HCT116 (cell line): ENCODE results near the gene TMEM139.

Experiments used
- EZH2phosphoT487 ChIP-seq: fragments of 200-600 bp; IDR thresholded peaks from 2 replicates; pipeline ENCODE4 v1.6.1; 2018; ENCODE audit warnings: antibody characterized with exemption, borderline replicate concordance
- JUND ChIP-seq: IDR thresholded peaks from 2 replicates; pipeline ENCODE4 v1.6.1; 2012
- POLR2AphosphoS5 ChIP-seq: IDR thresholded peaks from 2 replicates; pipeline ENCODE4 v1.6.1; 2011; ENCODE audit warnings: mild to moderate bottlenecking, low read depth, low read length, moderate library complexity
- SIN3A ChIP-seq: IDR thresholded peaks from 2 replicates; pipeline ENCODE4 v1.6.1; 2012; ENCODE audit warnings: low read depth
- TF ChIP-seq, protein P1 (sequence below), 3 experiments: fragments of 200-600 bp in 1 of 3; sonication (generic) in 1 of 3; IDR thresholded peaks in 2 of 3; conservative IDR thresholded peaks in 1 of 3; 2 replicates each; pipeline ENCODE4 v1.5.1; 2012 to 2017; ENCODE audit warnings: low read depth in 2 of 3, low read length in 2 of 3, antibody characterized with exemption in 1 of 3, borderline replicate concordance in 1 of 3, control low read depth in 1 of 3, mild to moderate bottlenecking in 1 of 3, mixed read lengths in 1 of 3, mixed run types in 1 of 3, moderate library complexity in 1 of 3; ENCODE audit not compliant: insufficient read depth in 1 of 3
- TF ChIP-seq, protein P2 (sequence below): IDR thresholded peaks from 2 replicates; pipeline ENCODE4 v1.6.1; 2011; ENCODE audit warnings: mild to moderate bottlenecking, low read length, moderate library complexity; ENCODE audit not compliant: insufficient replicate concordance; ENCODE audit errors: extremely low read depth

DNA sequence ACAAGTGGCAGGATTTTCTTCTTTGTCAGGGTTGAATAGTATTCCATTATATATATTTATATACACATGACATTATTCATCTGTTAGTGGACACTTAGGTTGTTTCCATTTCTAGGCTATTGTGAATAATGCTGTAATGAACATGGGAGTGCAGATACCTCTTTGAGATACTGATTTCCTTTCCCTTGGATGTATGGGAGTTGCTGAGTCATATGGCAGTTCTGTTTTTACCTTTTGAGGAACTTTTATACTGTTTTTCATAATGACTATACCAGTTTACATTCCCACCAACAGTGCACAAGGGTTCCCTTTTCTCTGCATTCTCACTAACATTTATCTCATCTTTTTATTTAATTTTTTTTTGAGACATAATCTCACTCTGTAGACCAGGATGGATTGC, 29.4 kb downstream of the TMEM139 start:
- no peak for TF ChIP-seq EZH2phosphoT487
- TF ChIP-seq POLR2AphosphoS5, result no peak
- TF ChIP-seq, protein P1, sequence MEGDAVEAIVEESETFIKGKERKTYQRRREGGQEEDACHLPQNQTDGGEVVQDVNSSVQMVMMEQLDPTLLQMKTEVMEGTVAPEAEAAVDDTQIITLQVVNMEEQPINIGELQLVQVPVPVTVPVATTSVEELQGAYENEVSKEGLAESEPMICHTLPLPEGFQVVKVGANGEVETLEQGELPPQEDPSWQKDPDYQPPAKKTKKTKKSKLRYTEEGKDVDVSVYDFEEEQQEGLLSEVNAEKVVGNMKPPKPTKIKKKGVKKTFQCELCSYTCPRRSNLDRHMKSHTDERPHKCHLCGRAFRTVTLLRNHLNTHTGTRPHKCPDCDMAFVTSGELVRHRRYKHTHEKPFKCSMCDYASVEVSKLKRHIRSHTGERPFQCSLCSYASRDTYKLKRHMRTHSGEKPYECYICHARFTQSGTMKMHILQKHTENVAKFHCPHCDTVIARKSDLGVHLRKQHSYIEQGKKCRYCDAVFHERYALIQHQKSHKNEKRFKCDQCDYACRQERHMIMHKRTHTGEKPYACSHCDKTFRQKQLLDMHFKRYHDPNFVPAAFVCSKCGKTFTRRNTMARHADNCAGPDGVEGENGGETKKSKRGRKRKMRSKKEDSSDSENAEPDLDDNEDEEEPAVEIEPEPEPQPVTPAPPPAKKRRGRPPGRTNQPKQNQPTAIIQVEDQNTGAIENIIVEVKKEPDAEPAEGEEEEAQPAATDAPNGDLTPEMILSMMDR (IDR thresholded peaks at IDR 0.05 in 2 of 3, conservative IDR thresholded peaks at IDR 0.05 in 1 of 3; ENCODE audit: borderline replicate concordance in 1 of 3, insufficient read depth in 1 of 3, low read depth in 2 of 3, low read length in 2 of 3), result no peak
- TF ChIP-seq JUND, result no peak
- TF ChIP-seq SIN3A, result no peak
- TF ChIP-seq, protein P2, sequence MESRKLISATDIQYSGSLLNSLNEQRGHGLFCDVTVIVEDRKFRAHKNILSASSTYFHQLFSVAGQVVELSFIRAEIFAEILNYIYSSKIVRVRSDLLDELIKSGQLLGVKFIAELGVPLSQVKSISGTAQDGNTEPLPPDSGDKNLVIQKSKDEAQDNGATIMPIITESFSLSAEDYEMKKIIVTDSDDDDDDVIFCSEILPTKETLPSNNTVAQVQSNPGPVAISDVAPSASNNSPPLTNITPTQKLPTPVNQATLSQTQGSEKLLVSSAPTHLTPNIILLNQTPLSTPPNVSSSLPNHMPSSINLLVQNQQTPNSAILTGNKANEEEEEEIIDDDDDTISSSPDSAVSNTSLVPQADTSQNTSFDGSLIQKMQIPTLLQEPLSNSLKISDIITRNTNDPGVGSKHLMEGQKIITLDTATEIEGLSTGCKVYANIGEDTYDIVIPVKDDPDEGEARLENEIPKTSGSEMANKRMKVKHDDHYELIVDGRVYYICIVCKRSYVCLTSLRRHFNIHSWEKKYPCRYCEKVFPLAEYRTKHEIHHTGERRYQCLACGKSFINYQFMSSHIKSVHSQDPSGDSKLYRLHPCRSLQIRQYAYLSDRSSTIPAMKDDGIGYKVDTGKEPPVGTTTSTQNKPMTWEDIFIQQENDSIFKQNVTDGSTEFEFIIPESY, result no peak
